GM19328 (cell line): ENCODE measurements around the gene STARD3.

Experiments used
- ATAC-seq: cut with Tn5 transposase; IDR thresholded peaks from one replicate; pipeline ENCODE4 v1.9.1; 2021; ENCODE audit warnings: mild to moderate bottlenecking, moderate library complexity; ENCODE audit not compliant: unreplicated experiment

The STARD3 gene

DNA sequence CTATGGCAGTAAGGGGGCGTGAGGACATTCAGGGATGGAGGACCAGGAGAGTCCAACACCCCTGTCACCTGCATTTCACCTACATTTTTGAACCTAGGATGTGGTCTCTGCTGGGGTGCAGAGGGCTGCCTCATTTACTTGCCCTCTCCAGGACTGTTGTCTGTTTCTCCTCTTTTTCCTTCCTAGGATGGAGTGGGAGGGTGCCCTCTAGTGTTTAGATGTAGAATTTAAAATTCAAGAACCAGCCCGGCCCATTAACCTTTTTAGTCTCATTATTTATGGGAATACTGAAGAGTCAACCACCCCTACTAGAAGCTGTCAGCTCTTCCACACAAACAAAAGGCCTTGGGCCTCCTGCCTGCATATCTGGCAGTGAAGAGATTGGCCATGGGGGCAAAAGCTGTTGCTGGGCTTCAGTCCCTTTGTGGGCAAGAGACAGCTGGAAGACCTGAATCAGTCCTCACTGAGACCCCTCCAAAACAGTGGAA is 2.5 kb upstream of the STARD3 start:
- ATAC-seq: no peak

DNA sequence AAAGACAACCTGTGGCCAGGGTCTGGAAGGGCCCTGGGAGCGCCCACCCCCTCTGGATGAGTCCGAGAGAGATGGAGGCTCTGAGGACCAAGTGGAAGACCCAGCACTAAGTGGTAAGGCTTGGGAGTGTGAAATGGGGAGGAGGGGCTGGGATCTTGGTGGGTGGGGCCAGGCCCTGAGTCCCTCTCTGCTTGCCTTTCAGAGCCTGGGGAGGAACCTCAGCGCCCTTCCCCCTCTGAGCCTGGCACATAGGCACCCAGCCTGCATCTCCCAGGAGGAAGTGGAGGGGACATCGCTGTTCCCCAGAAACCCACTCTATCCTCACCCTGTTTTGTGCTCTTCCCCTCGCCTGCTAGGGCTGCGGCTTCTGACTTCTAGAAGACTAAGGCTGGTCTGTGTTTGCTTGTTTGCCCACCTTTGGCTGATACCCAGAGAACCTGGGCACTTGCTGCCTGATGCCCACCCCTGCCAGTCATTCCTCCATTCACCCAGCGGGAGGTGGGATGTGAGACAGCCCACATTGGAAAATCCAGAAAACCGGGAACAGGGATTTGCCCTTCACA is 1.2 kb upstream of the STARD3 start:
- no peak for ATAC-seq

DNA sequence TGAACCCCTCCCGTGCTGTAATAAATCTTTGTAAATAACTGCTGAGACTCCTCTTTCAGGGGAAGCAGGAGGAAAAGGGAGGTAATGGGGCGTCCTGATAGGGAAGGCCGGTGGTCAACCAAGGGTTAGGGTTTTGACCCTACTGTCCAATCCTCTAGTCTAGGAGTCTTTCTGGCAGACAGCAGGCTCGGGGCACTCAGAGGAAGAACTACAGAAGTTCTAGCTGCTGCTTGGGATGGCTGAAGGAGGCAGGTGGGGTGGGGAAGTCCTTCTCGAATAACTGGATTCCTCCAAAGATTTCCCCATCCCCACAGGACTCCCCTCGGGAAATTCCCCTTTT is 387 bp upstream of the STARD3 start:
- ATAC-seq: peak; percentile 9

DNA sequence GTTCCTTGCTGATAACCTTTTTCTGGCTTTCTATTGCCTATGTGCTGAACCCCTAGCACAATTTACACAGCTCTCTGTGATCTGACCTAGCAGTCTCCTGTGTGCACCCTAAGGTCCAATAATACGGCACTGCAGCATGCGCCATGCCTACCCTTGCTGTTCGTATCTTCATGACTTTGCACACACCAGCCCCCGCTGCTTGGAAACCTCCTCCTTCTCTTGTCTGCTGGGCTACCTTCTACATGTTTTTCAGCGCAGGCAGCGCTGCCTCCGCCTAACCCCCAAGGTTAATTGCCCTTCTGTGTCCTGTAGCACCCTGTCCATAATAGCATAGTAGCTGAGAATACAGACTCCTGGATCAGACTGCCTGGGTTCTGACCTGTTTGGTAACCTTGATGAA is 1.4 kb downstream of the STARD3 start:
- ATAC-seq: no peak

DNA sequence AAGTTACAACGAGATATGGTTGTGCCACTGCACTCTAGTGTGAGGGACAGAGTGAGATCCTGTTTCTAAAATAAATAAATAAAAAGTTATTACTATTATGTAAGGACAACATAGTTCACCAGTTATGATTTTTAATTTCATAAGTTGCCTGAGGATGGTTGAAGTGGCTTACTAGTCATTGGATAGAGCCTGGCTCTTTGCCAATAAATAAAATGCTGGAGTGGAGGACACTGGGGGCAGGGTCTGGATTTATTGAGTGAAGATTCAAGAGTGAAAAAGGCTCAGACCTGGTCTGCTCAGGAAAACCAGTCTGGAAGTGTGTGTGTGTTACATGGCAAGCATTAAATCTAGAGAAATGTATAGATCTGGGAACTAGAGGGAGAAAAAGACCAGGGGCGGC is 2.1 kb downstream of the STARD3 start:
- no peak for ATAC-seq

DNA sequence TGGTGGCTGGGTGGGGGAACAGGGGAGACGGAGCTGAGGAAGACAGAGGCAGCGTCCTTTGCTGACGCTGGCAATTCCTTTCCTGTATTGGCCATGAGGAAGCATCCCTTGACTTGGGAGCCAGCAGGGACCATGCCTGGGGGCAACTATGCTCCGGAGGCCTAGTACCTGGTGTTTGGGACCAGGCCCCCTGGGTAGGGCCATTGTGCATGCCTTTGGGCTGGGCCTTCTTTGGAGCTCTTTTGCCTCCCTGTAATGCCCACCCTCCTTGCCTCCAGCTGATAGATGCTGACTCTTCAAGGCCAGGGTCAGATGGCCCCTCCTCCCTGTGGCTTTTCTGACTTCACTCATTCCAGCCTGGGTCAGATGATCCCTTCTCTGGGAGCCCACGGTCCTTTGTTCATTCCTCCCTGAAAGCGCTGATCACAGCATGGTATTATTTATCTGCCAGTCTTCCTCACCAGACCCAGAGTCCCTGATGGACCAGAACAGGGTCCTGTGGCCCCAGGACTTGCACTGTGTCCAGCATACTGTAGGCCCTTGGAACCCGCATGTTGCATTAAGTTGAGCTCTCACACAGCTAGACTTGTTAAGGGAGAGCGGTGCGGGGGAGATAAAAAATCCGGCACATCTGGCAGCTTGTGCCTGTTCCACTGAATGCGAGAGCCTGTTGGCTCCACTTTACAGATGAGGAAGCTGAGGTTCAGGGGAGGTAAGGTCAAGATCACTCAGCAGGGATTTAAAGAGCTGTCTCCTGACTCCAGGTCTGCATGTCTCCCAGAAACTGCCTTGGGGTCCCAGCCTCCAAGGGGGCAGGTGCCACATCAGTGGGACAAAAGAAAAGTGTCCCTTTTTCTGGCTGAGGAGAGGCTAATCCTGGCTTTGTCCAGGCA is 2.9 kb downstream of the STARD3 start:
- ATAC-seq: no peak

DNA sequence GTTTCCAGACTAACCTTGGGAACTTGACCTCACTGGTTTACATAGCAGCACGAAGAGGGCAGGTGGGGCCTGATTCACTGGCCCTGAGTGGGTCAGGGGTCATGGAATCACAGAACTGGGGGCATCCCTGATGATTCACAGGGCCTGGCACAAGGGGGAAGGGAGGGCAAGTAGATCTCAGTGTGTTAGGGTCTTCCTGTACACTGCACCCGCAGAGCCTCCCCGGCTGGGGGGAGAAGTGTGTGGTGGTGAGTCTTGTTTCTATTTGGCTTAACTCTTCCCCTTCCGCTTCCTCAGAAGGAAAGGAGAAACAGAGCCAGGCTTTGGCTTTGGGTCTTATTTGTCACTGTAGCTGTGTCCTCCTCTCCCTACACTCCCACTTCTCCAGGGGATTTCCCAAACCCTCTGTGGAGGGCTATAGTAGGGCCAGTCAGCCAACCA is 3.7 kb downstream of the STARD3 start:
- no peak for ATAC-seq

DNA sequence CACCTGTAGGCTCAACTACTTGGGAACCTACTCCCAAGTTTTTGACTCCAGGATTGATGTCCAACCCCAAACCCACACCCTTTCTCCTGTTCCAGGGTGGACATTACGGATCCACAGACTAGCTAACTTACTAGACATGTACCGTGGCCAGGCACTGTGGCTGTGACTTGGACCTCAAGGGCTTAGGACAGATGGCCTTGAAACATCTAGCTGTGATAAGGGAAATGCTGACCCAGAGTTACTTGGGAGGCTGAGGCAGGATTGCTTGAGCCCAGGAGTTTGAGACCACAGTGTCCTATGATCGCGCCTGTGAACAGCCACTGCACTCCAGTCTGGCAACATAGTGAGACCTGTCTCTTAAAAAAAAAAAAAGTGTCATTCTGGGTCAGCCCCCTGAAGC is 4.2 kb downstream of the STARD3 start:
- ATAC-seq: no peak

DNA sequence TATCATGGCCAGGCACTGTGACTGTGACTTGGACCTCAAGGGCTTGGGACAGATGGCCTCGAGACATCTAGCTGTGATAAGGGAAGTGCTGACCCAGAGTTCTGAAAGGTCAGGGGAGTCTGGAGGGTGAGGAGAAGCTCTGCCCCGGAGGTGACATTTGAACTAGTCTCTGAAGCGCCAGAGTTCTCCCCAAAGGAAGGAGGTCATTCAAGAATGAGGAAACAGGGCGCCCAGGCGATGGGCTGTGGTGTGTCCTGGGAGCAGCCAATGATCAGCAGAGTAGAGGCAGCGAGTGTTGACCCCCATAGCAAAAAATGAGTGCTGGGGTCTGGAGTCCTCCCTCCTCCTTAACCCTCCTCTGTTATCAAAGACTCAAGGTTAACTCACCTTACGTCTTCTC is 4.9 kb downstream of the STARD3 start:
- ATAC-seq: no peak

DNA sequence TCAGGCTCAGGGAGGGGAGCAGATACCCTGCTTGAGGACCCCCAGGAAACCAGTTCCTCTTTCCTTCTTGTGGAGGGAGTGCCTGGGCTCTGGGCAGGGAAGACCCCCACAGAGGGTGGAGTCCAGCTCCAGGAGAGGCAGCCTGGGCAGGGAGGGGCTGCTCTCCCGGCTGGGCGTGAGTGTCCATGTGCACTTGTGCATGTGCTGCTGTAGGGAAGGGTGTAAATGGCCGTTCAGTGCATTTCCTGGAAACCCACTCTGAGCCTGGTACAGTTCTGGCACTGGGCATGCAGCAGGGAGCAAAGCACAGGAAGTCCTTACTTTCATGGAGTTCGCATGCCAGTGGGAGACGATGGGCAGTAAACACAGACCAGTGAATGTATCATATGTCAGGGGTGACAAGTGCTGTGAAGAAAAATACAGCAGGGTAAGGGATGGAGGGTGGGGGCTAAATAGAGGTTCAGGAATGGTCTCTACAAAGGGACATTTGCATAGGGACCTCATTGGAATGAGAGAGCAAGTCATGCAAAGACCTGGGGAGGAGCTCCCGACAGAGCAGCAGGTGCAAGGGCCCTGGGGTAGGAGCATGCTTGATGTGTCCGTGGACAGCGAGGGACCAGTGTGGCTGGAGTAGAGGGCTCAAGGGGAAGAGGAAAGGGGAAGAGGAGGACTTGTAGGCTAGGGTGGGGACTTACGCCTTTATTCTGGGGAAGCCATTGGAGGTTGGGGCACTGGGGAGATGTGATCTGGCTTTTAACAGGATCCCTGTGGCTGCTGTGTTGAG is 5.5 kb downstream of the STARD3 start:
- no peak for ATAC-seq

DNA sequence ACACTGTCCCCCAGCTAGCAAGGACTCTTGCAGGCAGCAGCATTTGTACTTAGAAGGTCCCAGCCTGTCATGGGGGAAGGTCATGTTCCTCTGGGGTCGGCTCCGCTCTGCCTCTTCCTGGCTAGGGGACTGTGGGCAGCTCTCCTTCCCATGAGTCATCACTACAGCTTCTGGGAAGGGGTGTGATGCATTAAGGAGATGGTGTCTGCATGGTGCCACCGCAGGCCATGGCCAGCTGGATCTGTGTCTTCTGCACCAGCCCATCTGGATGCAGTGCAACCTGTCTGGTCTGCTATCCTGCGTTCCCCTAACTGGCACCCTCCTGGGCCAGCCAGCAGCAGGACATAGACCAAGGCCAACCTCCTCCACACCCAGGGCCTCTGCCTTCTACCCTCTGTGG is 6.3 kb downstream of the STARD3 start:
- no peak for ATAC-seq

DNA sequence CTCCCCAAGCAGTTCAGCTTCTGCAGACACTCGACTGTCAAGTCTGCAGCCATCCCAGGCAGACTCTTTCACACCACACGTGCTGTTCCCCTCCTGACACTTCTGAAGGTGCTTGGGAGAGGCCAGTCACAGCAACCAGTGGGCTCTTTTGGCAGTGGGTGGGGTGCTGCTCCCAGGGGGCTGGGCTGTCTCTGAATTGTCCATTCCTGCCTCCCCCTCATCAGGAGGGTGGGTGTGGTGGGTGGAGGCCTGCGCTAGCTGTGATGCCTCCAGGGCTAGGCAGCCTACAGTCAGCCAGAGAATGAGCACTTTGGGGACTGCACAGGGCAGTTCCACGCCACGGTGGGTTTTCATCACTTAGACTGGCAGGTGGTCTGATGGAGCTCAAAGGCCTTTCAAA is 10.3 kb downstream of the STARD3 start:
- ATAC-seq: no peak

DNA sequence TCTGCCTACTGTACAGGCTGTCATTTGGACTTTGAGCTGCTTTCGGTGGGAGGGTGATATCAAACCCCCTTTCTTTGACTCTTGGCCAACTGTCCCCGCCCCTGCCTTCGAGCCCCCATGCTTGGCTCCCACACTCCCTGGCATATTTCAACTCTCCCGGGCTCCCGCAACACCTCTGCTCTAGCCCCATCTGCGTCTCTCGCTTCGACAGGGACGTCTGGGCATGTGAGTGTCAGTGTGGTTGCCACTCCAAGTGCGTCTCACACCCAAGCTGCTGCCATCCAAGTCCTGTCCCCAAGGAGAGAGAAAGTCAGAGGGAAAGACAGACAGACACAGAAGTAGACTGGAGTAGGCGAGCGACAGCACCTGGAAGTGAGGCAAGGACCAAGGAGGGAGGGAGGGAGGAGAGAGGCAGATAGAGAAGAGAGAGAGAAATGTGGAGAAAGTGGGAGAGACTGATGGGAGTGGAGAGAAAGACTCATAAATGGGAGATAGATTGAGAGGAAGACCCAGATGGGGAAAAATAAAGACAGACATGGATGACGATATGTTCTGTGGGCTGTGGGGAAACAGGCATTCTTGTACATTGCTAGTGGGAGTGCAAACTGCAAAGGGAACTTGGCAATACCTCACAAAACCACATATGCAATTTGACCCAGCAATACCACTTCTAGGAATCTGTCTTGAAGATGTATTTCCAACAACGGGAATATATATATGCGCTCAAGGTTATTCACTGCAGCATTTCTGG is 11.8 kb downstream of the STARD3 start:
- ATAC-seq: no peak

DNA sequence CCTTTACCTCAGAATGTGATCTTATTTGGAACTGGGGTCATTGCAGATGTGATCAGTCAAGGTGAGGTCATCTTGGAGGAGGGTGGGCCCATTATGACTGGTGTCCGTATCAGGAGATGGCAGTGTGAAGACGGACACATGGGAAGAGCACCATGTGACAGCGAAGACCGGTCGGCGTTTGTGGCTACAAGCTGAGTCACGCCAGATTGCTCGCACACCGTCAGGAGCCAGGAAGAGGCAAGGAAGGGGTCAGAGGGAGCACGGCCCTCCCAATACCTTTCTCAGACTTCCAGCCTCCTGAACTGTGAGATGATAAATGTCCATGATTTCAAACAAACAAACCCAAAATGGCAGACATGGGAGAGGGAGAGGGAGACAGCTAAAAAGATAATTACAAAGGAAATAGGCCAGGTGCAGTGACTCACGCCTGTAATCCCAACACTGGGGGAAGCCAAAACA is 13.2 kb downstream of the STARD3 start:
- no peak for ATAC-seq

DNA sequence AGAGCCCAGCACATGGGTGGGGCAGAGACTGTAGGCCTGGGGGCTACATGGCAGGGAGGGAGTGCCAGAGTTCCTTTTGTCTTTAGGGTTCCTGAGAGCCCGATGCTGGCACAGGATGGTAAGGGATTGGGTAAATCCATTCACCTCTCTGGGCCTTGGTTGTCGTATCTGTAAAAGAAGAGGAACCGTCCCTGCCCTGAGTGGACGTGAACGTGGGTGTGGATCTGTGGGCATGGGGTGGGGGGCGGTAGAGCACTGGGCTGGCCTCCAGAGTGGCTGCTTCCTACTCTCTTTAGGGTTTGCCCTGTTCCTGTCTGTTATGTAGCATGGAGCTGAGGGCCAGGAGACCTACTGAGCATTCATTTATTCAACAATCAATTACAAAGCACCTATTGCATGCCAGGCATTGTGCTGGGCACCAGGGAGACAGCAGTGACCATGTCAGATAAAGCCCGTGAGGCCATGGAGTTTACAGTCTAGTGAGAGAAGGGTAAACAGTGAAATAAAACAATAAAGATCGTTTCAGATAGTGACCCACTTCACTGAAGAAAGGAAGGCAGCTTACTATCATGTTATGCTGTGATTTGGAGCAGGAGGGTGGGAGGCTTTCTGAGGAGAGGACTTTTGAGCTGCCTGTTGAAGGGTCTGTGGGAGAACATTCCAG is 15.1 kb downstream of the STARD3 start:
- no peak for ATAC-seq

DNA sequence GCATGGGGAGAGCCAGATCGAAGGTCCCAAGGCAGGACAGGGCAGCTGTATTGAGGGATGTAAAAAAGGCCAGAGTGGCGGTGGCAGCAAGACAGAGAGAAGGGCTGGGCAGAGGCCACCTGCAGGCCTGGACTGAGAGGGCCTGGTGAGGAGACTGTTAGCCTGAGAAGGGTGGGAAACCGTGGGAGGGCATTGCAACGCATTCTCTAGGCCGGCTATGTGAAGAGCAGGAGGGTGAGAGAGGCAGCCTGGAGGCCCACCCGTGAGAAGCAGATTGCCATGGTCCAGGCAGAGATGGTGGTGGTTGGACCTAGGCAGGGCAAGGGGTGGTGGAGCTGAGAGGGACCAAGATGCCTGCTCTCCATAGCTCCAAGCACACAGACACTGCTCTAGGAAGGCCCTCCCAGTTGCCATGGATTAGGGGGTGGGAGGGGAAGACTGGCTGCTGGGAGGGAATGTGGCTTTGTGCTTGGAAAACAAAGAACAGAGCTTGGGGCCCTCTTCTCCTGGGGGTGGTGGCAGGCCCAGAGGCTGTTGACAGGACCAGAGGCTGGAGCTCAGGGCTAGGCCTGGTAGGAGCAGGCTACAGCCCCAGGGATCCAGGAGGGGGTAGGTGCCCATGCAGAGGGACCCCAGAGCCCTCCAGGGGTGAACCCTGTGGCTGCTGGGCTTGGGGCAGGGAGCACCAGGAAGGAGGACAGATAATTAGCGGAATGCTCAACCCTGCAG is 15.8 kb downstream of the STARD3 start:
- ATAC-seq: no peak

DNA sequence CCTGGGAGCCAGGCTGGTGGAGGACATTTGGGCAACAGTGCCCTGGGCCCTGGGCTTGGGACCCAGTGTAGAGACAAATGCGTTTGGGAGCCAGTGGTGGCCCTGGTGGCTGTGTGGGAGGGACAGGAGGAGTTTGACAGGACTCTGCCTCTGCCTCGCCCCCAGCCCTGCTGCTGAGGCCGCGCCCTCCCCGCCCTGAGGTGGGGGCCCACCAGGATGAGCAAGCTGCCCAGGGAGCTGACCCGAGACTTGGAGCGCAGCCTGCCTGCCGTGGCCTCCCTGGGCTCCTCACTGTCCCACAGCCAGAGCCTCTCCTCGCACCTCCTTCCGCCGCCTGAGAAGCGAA is 16.3 kb downstream of the STARD3 start:
- ATAC-seq: no peak

DNA sequence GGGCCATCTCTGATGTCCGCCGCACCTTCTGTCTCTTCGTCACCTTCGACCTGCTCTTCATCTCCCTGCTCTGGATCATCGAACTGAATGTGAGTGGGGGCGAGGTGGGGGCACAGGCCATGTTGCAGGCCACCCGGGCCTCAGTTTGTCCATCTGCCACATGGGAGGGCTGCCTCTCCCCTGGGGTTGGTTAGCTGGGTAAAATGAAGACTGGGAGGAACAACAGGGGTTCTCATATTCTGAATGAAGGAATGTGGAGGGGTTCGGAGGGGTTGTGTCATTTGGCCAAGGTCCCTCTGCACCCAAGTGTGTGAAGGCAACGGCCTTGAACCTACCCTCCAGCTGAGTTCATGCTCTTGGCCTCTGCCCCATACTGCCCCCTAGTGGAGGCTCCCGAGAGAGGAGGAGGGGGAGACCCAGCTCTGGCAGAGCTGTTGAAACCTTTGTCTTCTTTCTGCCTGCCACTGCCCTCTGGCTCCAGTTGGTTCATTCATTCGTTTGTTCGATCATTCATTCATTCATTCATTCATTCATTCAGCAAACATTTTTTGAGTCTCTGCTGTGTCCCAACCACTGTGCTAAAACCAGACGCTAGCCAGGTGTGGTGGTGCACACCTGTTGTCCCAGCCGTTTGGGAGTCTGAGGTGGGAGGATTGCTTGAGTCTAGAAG is 16.9 kb downstream of the STARD3 start:
- no peak for ATAC-seq

DNA sequence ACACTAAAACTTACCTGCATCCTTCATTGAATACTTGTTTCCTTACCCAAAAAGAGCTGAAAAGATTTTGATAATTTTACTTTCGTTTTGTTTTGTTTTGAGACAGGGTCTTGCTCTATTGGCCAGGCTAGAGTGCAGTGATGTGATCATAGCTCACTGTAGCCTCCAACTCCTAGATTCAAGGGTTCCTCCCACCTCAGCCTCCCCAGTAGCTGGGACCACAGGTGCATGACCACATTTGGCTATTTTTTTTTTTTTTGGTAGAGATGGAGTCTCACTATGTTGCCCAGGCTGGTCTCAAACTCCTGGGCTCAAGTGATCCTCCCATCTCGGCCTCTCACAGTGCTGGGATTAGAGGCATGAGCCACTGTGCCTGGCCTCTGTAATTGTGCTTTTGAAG is 18.2 kb downstream of the STARD3 start:
- ATAC-seq: no peak
